PFSK-1 (cell line): ENCODE results near the gene PIAS3.

Experiments
- FOXP2 ChIP-seq: optimal IDR thresholded peaks from 2 replicates; pipeline ENCODE3; 2011; ENCODE audit warnings: borderline replicate concordance, control low read depth, inconsistent platforms; ENCODE audit not compliant: insufficient read depth; ENCODE audit errors: extremely low read length, extremely low read depth
- POLR2AphosphoS5 ChIP-seq: IDR thresholded peaks from 2 replicates; pipeline ENCODE4 v1.6.1; 2012; ENCODE audit warnings: low read depth, mild to moderate bottlenecking, control low read depth, low read length, moderate library complexity
- REST ChIP-seq, 2 experiments: IDR thresholded peaks; 2 replicates each; pipeline versions ENCODE4 v1.6.1 to v1.8.0; 2011 to 2012; ENCODE audit warnings: low read depth in 2 of 2, low read length in 2 of 2, control low read depth in 1 of 2, inconsistent platforms in 1 of 2, mild to moderate bottlenecking in 1 of 2, moderate library complexity in 1 of 2; ENCODE audit not compliant: insufficient read depth in 1 of 2
- SIN3A ChIP-seq: IDR thresholded peaks from 2 replicates; pipeline ENCODE4 v1.6.1; 2012; ENCODE audit warnings: mild to moderate bottlenecking, low read length, moderate library complexity, borderline replicate concordance; ENCODE audit not compliant: insufficient read depth
- TAF1 ChIP-seq: IDR thresholded peaks from 2 replicates; pipeline ENCODE4 v1.6.1; 2012; ENCODE audit warnings: low read length, control low read depth, borderline replicate concordance; ENCODE audit not compliant: insufficient read depth

Gene PIAS3

GRCh38 chr1:145898756-145899155 is 39.9 kb upstream of the PIAS3 start:
- TF ChIP-seq TAF1 (no peak), POLR2AphosphoS5 (no peak), REST (IDR thresholded peaks at IDR 0.05; ENCODE audit: insufficient read depth in 1 of 2, low read depth in 2 of 2, low read length in 2 of 2) (no peak), SIN3A (no peak), FOXP2 (no peak)

- TF ChIP-seq SIN3A (no peak), REST (IDR thresholded peaks at IDR 0.05; ENCODE audit: insufficient read depth in 1 of 2, low read depth in 2 of 2, low read length in 2 of 2) (no peak), TAF1 (no peak), POLR2AphosphoS5 (no peak), FOXP2 (no peak)
Observed at GRCh38 chr1:145897969-145898368, 39.1 kb upstream of the PIAS3 start.

- TF ChIP-seq TAF1 (no peak), REST (IDR thresholded peaks at IDR 0.05; ENCODE audit: insufficient read depth in 1 of 2, low read depth in 2 of 2, low read length in 2 of 2) (no peak), FOXP2 (no peak), SIN3A (no peak), POLR2AphosphoS5 (no peak)
Observed at GRCh38 chr1:145895471-145895870, 36.6 kb upstream of the PIAS3 start.

- TF ChIP-seq POLR2AphosphoS5, result no peak
Observed at GRCh38 chr1:145893306-145894055, 34.6 kb upstream of the PIAS3 start.

- TF ChIP-seq FOXP2, result no peak
- no peak for TF ChIP-seq REST (IDR thresholded peaks at IDR 0.05; ENCODE audit: insufficient read depth in 1 of 2, low read depth in 2 of 2, low read length in 2 of 2)
- TF ChIP-seq POLR2AphosphoS5, result no peak
- TF ChIP-seq SIN3A, result no peak
- no peak for TF ChIP-seq TAF1
Observed at GRCh38 chr1:145892486-145893087, 33.7 kb upstream of the PIAS3 start.
